GM10266 (cell line): ENCODE results near the gene IKZF3.
"Not testable (repeated sequence)": the region's sequence is repeated elsewhere in the genome, so short reads cannot be mapped to it uniquely, and the experiment has no call there.

ENCODE experiments used
- DNase-seq: peaks from one replicate; pipeline ENCODE4 v3.0.0; 2012; ENCODE audit errors: extremely low spot score
- TF ChIP-seq, protein P1 (sequence below): IDR thresholded peaks from 2 replicates; pipeline ENCODE4 v1.5.1; 2012; ENCODE audit warnings: mild to moderate bottlenecking, low read depth; ENCODE audit not compliant: control insufficient read depth, insufficient read depth; ENCODE audit errors: missing control alignments

Gene IKZF3

DNA sequence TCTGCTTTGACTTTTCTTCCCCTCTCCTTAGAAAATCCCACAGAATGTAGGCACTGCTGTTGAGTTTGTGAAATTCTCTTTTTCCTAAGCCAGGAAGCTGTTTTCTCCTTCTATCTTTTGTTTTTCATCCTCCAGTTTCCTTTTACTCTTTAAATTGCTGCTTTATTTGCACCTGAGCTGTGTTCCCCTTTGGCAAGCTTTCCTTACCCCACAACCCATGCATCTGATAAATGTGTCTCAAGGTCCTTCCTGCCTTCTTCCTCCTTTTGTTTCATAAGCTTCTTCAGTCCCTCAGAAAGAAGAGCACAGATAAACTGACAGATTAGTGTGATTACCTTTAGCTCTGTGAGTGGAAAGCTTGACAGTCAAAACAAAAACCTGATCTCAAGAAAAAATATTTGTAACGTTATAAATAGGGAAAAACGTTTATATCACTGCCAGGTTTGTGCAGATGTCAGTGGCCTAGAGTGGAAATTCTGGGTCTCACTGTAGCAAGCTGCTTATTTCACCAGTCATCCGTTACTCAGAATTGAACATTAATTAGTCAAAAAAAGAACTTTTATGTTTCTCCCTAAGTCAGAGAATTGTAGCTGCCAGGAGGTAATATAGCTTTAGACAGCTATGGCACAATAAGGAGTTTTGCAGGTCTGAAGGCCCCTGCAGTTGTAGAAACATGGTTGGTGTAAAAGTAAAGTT lies 30.7 kb upstream of the IKZF3 start:
- TF ChIP-seq, protein P1, sequence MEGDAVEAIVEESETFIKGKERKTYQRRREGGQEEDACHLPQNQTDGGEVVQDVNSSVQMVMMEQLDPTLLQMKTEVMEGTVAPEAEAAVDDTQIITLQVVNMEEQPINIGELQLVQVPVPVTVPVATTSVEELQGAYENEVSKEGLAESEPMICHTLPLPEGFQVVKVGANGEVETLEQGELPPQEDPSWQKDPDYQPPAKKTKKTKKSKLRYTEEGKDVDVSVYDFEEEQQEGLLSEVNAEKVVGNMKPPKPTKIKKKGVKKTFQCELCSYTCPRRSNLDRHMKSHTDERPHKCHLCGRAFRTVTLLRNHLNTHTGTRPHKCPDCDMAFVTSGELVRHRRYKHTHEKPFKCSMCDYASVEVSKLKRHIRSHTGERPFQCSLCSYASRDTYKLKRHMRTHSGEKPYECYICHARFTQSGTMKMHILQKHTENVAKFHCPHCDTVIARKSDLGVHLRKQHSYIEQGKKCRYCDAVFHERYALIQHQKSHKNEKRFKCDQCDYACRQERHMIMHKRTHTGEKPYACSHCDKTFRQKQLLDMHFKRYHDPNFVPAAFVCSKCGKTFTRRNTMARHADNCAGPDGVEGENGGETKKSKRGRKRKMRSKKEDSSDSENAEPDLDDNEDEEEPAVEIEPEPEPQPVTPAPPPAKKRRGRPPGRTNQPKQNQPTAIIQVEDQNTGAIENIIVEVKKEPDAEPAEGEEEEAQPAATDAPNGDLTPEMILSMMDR: no peak
- DNase-seq: no peak

DNA sequence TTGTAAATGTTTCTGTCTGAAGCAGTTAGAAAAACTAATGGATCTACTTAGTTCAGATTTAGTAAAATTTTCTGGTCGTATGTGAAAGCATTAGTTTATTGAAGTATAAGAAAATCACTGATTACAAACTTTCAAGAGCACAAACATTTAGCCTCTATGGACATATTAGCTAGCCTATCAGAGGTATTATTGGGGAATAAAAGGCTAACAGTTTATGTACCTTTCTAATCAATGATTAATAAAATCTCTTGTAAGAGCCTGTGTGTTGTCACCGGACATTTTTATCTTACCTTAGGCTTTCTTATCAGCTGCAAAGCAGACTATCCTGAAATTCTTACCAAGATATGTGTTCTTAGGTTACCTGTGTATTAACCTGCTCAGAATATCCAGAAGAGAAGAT lies 25.1 kb upstream of the IKZF3 start:
- TF ChIP-seq, protein P1: no peak
- DNase-seq: no peak

DNA sequence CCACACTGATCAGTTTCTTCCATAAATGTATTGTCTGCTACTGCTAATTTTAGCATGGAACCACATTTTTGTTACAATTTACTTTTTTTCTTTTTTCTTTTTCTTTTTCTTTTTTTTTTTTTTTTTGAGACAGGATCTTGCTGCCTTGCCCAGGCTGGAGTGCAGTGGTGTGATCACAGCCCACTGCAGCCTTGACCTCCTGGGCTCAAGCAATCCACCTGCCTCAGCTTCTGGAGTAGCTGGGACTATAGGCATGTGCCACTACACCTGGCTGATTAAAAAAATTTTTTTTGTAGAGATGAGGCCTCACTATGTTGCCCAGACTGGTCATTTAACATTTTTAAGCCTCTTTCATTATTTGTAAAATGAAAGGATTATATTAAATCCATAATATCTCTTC lies 23.0 kb upstream of the IKZF3 start:
- DNase-seq: no peak
- TF ChIP-seq, protein P1: no peak

DNA sequence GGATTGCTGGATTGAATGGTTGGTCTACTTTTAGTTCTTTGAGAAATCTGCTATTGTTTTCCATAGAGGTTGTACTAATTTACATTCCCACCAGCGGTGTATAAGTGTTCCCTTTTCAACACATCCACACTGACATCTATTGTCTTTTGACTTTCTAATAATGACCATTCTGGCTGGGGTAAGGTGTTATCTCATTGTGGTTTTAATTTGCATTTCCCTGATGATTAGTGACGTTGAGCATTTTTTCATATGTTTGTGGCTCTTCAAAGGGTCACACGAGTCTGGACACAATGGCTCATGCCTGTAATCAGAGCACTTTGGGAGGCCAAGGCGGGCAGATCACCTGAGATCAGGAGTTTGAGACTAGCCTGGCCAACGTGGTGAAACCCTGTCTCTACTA lies 22.0 kb upstream of the IKZF3 start:
- DNase-seq: not testable (repeated sequence)

DNA sequence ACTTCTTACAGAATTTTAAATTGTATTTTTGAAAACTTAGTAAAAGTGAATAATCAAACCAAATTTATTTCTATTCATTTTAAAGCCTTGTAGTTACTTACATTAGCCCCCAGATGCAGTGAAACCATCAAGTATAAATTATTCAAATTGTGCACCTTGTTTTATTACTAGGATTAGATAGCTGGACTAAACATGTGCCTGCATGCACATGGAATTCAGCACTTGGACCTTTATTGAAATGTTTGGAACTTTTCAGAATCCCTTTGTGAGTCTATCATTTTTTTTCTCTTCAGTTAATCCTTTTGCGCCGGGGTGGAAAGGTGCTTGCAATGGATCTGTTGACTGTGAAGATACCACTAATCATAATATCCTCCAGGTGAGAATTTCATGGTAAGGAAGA lies 8.6 kb upstream of the IKZF3 start:
- no peak for DNase-seq
- TF ChIP-seq, protein P1: no peak

DNA sequence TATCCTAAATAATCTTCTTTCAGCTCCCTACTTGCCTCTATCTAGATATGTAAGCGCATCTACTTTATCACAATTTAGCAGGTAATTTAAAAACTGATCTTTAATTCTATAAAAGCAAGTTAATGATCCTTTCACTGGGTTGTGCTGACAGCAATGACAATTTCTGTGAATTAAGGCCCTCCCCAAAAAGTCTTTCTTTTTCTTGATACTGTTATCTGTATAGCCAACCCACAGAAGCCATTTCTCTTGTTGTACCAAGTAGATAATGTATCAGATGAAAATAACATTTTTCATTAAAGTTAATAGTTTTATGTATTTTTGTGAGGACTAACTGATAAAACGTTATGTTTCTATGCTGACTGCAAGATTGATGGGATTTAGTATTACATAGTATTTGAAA lies 7.7 kb upstream of the IKZF3 start:
- no peak for DNase-seq
- TF ChIP-seq, protein P1: no peak

DNA sequence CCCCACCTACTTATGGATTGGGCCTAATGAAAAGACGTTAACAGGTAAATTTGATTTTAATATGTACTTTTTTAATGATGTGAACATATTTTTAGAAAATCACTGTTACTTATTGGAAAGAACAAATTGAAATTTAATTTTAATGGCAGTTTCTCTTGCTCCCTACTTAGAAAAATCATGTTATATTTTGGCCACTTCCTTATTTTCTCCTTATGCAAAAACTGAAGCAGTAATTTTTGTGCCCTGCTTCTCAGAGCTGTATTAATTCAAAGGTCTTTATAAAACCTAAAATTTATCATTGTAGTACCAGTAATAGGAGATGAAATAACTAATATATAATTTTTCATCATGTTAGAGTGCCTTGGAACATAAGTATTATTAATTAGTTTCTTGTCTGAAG lies 6.7 kb upstream of the IKZF3 start:
- no peak for DNase-seq
- TF ChIP-seq, protein P1: no peak

DNA sequence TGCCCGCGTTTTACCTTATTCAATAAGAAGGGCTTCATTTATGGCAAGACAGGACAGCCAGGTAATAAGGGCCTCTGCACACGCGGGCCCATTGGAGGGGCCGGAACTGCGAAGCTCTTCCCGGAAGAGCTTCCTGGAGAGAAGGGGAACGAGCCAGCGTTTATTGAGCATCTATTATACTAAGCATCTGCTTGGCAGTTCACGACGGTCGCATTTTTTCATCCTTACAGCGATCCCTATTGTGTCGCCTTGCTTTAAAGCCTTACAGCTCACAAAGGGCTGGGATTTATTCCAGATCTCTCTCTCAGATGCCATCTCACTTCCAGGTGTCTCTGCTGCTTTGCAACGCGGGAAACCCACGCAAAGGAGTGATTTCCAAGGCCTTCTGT lies 4.4 kb upstream of the IKZF3 start:
- TF ChIP-seq, protein P1: no peak
- DNase-seq: no peak
